HepG2 (cell line): Measurements from ENCODE around the gene PAPOLA. TPM values are rescaled to one million over a fixed set of nuclear protein-coding genes. Genes with fewer than 3 reads are reported as not detected.

Experiments used
- ATAC-seq: fragments of 200-7000 bp; cut with Tn5 transposase; 3 replicates; pipeline ENCODE4 v1.9.1; 2020; ENCODE audit warnings: mild to moderate bottlenecking, moderate library complexity
- BruUV-seq: library from RNA; stranded (reverse); fragments of 400-500 nt; replicated peaks from 2 replicates; lab custom pipeline; 2021; lab: Mats Ljungman, UMichigan
- CTCF ChIA-PET: fragments of 300-600 bp; formaldehyde crosslinking; extraction: SDS; loops from one replicate; lab custom pipeline; 2021; ENCODE audit warnings: low total read pairs, inconsistent platforms, low intra/inter-chr PET ratio; lab: Yijun Ruan, JAX
- POLR2A ChIA-PET: fragments of 350-600 bp; sonication (Branson Sonifier 250); formaldehyde crosslinking; loops from one replicate; lab custom pipeline; 2020; ENCODE audit warnings: antibody characterized with exemption, inconsistent platforms; lab: Yijun Ruan, JAX
- DNase-seq: peaks from one replicate; pipeline ENCODE4 v3.0.0-alpha.2; 2015; ENCODE audit warnings: low spot score
- FAIRE-seq: peaks from 3 replicates; lab custom pipeline; 2011; peaks lifted over from hg19 to GRCh38; lab: Jason Lieb, UNC
- H2AFZ ChIP-seq: one replicate; pipeline ENCODE4 v1.6.1; 2011; ENCODE audit warnings: low read length, inconsistent platforms
- H3K27ac ChIP-seq: fragments of 300-600 bp; 3 replicates; pipeline ENCODE4 v1.8.0; 2011; ENCODE audit warnings: mixed run types, mild to moderate bottlenecking, mixed read lengths, low read length, inconsistent platforms; ENCODE audit not compliant: insufficient read depth; ENCODE audit errors: extremely low read length
- H3K27me3 ChIP-seq, 2 experiments: fragments of 200-600 bp in 1 of 2; 2 replicates in 1 of 2; 3 replicates in 1 of 2; pipeline versions ENCODE4 v1.6.0 to v1.8.0; 2011; ENCODE audit warnings: low read length in 2 of 2, mild to moderate bottlenecking in 2 of 2, moderate library complexity in 2 of 2, inconsistent platforms in 1 of 2; ENCODE audit not compliant: insufficient read depth in 2 of 2, control insufficient read depth in 1 of 2
- H3K36me3 ChIP-seq, 2 experiments: fragments of 200-600 bp in 1 of 2; replicated peaks in 1 of 2; 2 replicates in 1 of 2; 3 replicates in 1 of 2; pipeline versions ENCODE4 v1.5.1 to v1.8.0; 2011; ENCODE audit warnings: low read length in 2 of 2, inconsistent platforms in 1 of 2; ENCODE audit not compliant: insufficient read depth in 2 of 2, control insufficient read depth in 1 of 2
- H3K4me1 ChIP-seq: 2 replicates; pipeline ENCODE4 v1.5.1; 2012; ENCODE audit warnings: low read length, inconsistent platforms; ENCODE audit not compliant: insufficient read depth
- H3K4me2 ChIP-seq: 2 replicates; pipeline ENCODE4 v1.6.0; 2011; ENCODE audit warnings: low read depth, low read length, inconsistent platforms
- H3K4me3 ChIP-seq, 3 experiments: fragments of 200-600 bp in 1 of 3; sonication (generic), shearing (Covaris generic) in 1 of 3; replicated peaks in 1 of 3; 2 replicates each; pipeline ENCODE4 v1.5.1; 2011 to 2016; ENCODE audit warnings: low read length in 3 of 3, inconsistent platforms in 2 of 3, low read depth in 2 of 3, mild to moderate bottlenecking in 2 of 3, control low read depth in 1 of 3, mixed read lengths in 1 of 3; ENCODE audit not compliant: insufficient read depth in 1 of 3
- H3K79me2 ChIP-seq: one replicate; pipeline ENCODE4 v1.6.1; 2011; ENCODE audit warnings: low read length, inconsistent platforms; ENCODE audit not compliant: insufficient read depth
- H3K9ac ChIP-seq: 2 replicates; pipeline ENCODE4 v1.6.0; 2011; ENCODE audit warnings: mild to moderate bottlenecking, low read depth, low read length, inconsistent platforms; ENCODE audit not compliant: insufficient read depth
- H3K9me3 ChIP-seq: 2 replicates; pipeline ENCODE4 v1.5.1; 2012; ENCODE audit warnings: mild to moderate bottlenecking, low read length
- H4K20me1 ChIP-seq: 2 replicates; pipeline ENCODE4 v1.6.0; 2011; ENCODE audit warnings: inconsistent platforms, mild to moderate bottlenecking, low read length, moderate library complexity; ENCODE audit not compliant: insufficient read depth
- EED ChIP-seq: sonication (generic); formaldehyde crosslinking; IDR thresholded peaks from 2 replicates; pipeline ENCODE4 v1.5.0; 2020; ENCODE audit warnings: mild to moderate bottlenecking, missing genetic modification reagents
- HNF4G ChIP-seq, 2 experiments: sonication (generic) in 1 of 2; formaldehyde crosslinking in 1 of 2; IDR thresholded peaks; 2 replicates each; pipeline versions ENCODE4 v1.4.0 to v1.6.1; 2011 to 2020; ENCODE audit warnings: borderline replicate concordance in 2 of 2, low read depth in 2 of 2, mild to moderate bottlenecking in 2 of 2, low read length in 1 of 2, missing genetic modification reagents in 1 of 2, moderate library complexity in 1 of 2
- KLF12 ChIP-seq: sonication (generic); formaldehyde crosslinking; IDR thresholded peaks from 2 replicates; pipeline ENCODE4 v1.4.0; 2020; ENCODE audit warnings: missing genetic modification reagents, borderline replicate concordance
- MIER3 ChIP-seq: IDR thresholded peaks from 2 replicates; pipeline ENCODE4 v1.6.1; 2016; ENCODE audit warnings: missing compliant biosample characterization, borderline replicate concordance
- RAD21 ChIP-seq: fragments of 450-650 bp; formaldehyde crosslinking; IDR thresholded peaks from 2 replicates; pipeline ENCODE4 v1.5.0; 2020; ENCODE audit warnings: mild to moderate bottlenecking
- RARG ChIP-seq: sonication (generic); formaldehyde crosslinking; IDR thresholded peaks from 2 replicates; pipeline ENCODE4 v1.4.0; 2020; ENCODE audit warnings: low read depth, mild to moderate bottlenecking, missing genetic modification reagents
- SIX1 ChIP-seq: sonication (generic); formaldehyde crosslinking; IDR thresholded peaks from 2 replicates; pipeline ENCODE4 v1.4.0; 2020; ENCODE audit warnings: missing genetic modification reagents, borderline replicate concordance
- SUZ12 ChIP-seq: fragments of 150-350 bp; IDR thresholded peaks from 2 replicates; pipeline ENCODE4 v1.6.1; 2014; ENCODE audit warnings: low read depth, low read length
- TAF1 ChIP-seq: sonication (generic); formaldehyde crosslinking; IDR thresholded peaks from 2 replicates; pipeline ENCODE4 v1.4.0; 2020; ENCODE audit warnings: missing genetic modification reagents
- ZFY ChIP-seq: sonication (generic); formaldehyde crosslinking; IDR thresholded peaks from 2 replicates; pipeline ENCODE4 v1.4.0; 2020; ENCODE audit warnings: missing genetic modification reagents
- ZNF264 ChIP-seq: sonication (generic); formaldehyde crosslinking; IDR thresholded peaks from 2 replicates; pipeline ENCODE4 v1.4.0; 2020; ENCODE audit warnings: missing genetic modification reagents
- ZNF343 ChIP-seq: sonication (generic); formaldehyde crosslinking; IDR thresholded peaks from 2 replicates; pipeline ENCODE4 v1.4.0; 2020; ENCODE audit warnings: mild to moderate bottlenecking, missing genetic modification reagents
- ZNF382 ChIP-seq: sonication (generic); formaldehyde crosslinking; IDR thresholded peaks from 2 replicates; pipeline ENCODE4 v1.5.0; 2020; ENCODE audit warnings: missing genetic modification reagents, mild to moderate bottlenecking, borderline replicate concordance
- ZNF570 ChIP-seq: sonication (generic); formaldehyde crosslinking; IDR thresholded peaks from 2 replicates; pipeline ENCODE4 v1.4.0; 2020; ENCODE audit warnings: mild to moderate bottlenecking, missing genetic modification reagents, borderline replicate concordance
- ZNF782 ChIP-seq: sonication (generic); formaldehyde crosslinking; IDR thresholded peaks from 2 replicates; pipeline ENCODE4 v1.4.0; 2020; ENCODE audit warnings: missing genetic modification reagents, mild to moderate bottlenecking, borderline replicate concordance
- ZSCAN30 ChIP-seq: sonication (generic); formaldehyde crosslinking; IDR thresholded peaks from 2 replicates; pipeline ENCODE4 v1.5.0; 2020; ENCODE audit warnings: mild to moderate bottlenecking, missing genetic modification reagents
- WGBS: methylation state at CpG from one replicate; pipeline ENCODE4 v1.1.6; 2017; ENCODE audit warnings: low lambda C conversion rate; 5-methylcytosine and 5-hydroxymethylcytosine counted together
- in situ Hi-C: cut with HindIII; loops from 2 replicates; pipeline ENCODE4 v1.10.0; 2017; ENCODE audit warnings: low pct_unique_long_range_greater_than_20kb; ENCODE audit not compliant: extremely low pct_ligation_motif_present
- intact Hi-C: fragments of 100-400 bp; cut with micrococcal nuclease; formaldehyde crosslinking; loops from one replicate; pipeline ENCODE4 v1.10.0; 2022; ENCODE audit not compliant: unreplicated experiment
- polyA plus RNA-seq, 8 experiments: library from polyadenylated mRNA; depleted of rRNA in 3 of 8; stranded (reverse) in 7 of 8; unstranded in 1 of 8; fragments of >200 nt; fragmentation: Illumina TruSeq in 4 of 8; extraction: Trizol in 4 of 8; gene quantifications; 2 replicates each; pipeline versions ENCODE4 v1.2.1 to v1.2.3, GENCODE V29; 2011 to 2016; ENCODE audit warnings: low read depth in 4 of 8, missing spikeins in 1 of 8, mixed read lengths in 1 of 8; ENCODE audit not compliant: insufficient read depth in 1 of 8
- total RNA-seq, 5 experiments: library from RNA; depleted of rRNA; stranded (reverse); fragments of >200 nt; fragmentation: Illumina TruSeq; extraction: Trizol; gene quantifications; 2 replicates each; pipeline ENCODE4 v1.2.3, GENCODE V29; 2016; ENCODE audit warnings: low read depth in 1 of 5
- TF ChIP-seq, protein P1 (sequence below): sonication (generic); formaldehyde crosslinking; IDR thresholded peaks from 2 replicates; pipeline ENCODE4 v1.8.0; 2022; ENCODE audit warnings: missing genetic modification reagents, low read depth, mild to moderate bottlenecking, borderline replicate concordance
- TF ChIP-seq, protein P2 (sequence below), 2 experiments: IDR thresholded peaks; 2 replicates each; pipeline ENCODE4 v1.6.1; 2011 to 2012; ENCODE audit warnings: low read length in 2 of 2, borderline replicate concordance in 1 of 2, low read depth in 1 of 2, mild to moderate bottlenecking in 1 of 2, moderate library complexity in 1 of 2
- TF ChIP-seq, protein P3 (sequence below): sonication (generic); formaldehyde crosslinking; IDR thresholded peaks from 2 replicates; pipeline ENCODE4 v1.4.0; 2020; ENCODE audit warnings: missing genetic modification reagents

Gene PAPOLA
- total and polyA plus RNA-seq, 2 of the 13 experiments (the other 11 are each of a cell fraction or from before 2014, with no cell fraction given) = 103 to 151 TPM

DNA sequence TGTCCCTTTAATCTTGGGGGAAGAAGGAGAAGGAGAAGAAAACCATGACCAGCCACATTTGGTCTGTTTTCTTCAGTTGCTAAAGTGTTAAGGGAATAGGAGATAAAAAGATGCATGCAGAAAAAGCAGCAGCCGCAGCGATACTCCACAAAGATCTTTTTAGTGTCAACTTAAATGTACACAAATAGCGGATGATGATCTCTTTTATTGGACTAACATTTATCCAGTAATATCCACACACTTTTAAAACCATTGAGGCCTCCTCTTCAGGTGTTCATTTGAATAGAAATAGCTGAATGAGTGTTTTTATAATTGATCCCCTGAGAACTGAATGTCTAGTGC, 83.5 kb downstream of the PAPOLA start (continued):
- TF ChIP-seq, protein P1, sequence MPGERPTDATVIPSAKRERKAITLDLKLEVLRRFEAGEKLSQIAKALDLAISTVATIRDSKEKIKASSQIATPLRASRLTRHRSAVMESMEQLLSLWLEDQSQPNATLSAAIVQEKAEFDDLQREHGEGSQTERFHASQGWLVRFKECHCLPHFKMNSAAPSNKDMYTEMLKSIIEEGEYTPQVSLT (CRISPR knock-in tag) = no peak
- no peak for TF ChIP-seq ZNF382 (CRISPR knock-in tag)
- no peak for TF ChIP-seq RAD21
- TF ChIP-seq ZNF264 (CRISPR knock-in tag) = no peak
- TF ChIP-seq KLF12 (CRISPR knock-in tag) = no peak
- TF ChIP-seq, all 625 proteins: peak for 0

DNA sequence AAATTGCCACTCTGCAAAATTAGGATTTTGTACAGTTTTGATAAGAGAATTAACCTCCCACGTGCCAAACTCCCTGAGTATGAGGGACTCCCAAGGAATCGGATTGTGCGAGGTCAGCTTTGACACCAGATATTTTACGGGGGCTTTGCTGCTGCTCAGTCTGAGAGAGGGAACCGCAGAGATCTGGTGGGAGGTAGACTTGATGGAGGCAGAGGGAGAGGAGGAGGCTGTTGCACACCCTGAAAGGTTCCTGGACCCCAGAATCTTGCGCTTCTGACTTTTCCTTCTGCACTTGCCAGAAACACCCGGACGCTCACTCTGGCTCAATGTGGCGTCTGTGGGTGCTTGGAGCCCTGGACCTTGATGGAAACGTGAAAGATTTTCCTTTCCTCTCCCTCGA, 83.9 kb downstream of the PAPOLA start:
- Histone ChIP-seq H3K4me3 (no peak overlapping the region), H3K79me2 (no peaks in the 10 kb centered on the region), H3K9ac (no peak overlapping the region), H3K4me1 (0 out of 2 replicates have a peak, but pooled peaks cover 4% of the 10 kb centered on the region), H3K27ac (no peak overlapping the region), H3K4me2 (no peak overlapping the region), H3K9me3 (no peaks in the 10 kb centered on the region), H3K36me3 (no peaks in the 10 kb centered on the region), H3K27me3 (peaks cover 0 to 12% of the 10 kb centered on the region in 2 experiments; a peak in 3 of 5 replicates), H2AFZ (no peak overlapping the region), H4K20me1 (no peaks in the 10 kb centered on the region)
- CTCF ChIA-PET = no interaction called here
- BruUV-seq = no TSS peak
- FAIRE-seq (no peak), ATAC-seq (no peak), DNase-seq (no peak)
- in situ Hi-C loops = loop anchor here (10.0 kb wide), 1 partner anchor 259 kb away; no protein-coding TSS in a partner anchor
- POLR2A ChIA-PET = no interaction called here
- WGBS = 48% methylated on average over 11 of the region's 11 CpGs
- intact Hi-C loops = no loop called here
- TF ChIP-seq ZSCAN30 (CRISPR knock-in tag) = no peak
- TF ChIP-seq, protein P2, sequence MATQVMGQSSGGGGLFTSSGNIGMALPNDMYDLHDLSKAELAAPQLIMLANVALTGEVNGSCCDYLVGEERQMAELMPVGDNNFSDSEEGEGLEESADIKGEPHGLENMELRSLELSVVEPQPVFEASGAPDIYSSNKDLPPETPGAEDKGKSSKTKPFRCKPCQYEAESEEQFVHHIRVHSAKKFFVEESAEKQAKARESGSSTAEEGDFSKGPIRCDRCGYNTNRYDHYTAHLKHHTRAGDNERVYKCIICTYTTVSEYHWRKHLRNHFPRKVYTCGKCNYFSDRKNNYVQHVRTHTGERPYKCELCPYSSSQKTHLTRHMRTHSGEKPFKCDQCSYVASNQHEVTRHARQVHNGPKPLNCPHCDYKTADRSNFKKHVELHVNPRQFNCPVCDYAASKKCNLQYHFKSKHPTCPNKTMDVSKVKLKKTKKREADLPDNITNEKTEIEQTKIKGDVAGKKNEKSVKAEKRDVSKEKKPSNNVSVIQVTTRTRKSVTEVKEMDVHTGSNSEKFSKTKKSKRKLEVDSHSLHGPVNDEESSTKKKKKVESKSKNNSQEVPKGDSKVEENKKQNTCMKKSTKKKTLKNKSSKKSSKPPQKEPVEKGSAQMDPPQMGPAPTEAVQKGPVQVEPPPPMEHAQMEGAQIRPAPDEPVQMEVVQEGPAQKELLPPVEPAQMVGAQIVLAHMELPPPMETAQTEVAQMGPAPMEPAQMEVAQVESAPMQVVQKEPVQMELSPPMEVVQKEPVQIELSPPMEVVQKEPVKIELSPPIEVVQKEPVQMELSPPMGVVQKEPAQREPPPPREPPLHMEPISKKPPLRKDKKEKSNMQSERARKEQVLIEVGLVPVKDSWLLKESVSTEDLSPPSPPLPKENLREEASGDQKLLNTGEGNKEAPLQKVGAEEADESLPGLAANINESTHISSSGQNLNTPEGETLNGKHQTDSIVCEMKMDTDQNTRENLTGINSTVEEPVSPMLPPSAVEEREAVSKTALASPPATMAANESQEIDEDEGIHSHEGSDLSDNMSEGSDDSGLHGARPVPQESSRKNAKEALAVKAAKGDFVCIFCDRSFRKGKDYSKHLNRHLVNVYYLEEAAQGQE (IDR thresholded peaks at IDR 0.05; ENCODE audit: borderline replicate concordance in 1 of 2, low read depth in 1 of 2, low read length in 2 of 2) = no peak
- no peak for TF ChIP-seq SIX1 (CRISPR knock-in tag)
- TF ChIP-seq SUZ12 = no peak
- no peak for TF ChIP-seq RARG (CRISPR knock-in tag)
- no peak for TF ChIP-seq ZNF782
- no peak for TF ChIP-seq EED
- no peak for TF ChIP-seq ZNF343
- no peak for TF ChIP-seq MIER3 (CRISPR knock-in tag)
- TF ChIP-seq ZFY (CRISPR knock-in tag) = no peak
- no peak for TF ChIP-seq TAF1 (CRISPR knock-in tag)
- no peak for TF ChIP-seq HNF4G (IDR thresholded peaks at IDR 0.05; ENCODE audit: borderline replicate concordance, low read depth, low read length)
- TF ChIP-seq HNF4G (CRISPR knock-in tag; IDR thresholded peaks at IDR 0.05; ENCODE audit: borderline replicate concordance, low read depth) = no peak
- TF ChIP-seq, protein P3, sequence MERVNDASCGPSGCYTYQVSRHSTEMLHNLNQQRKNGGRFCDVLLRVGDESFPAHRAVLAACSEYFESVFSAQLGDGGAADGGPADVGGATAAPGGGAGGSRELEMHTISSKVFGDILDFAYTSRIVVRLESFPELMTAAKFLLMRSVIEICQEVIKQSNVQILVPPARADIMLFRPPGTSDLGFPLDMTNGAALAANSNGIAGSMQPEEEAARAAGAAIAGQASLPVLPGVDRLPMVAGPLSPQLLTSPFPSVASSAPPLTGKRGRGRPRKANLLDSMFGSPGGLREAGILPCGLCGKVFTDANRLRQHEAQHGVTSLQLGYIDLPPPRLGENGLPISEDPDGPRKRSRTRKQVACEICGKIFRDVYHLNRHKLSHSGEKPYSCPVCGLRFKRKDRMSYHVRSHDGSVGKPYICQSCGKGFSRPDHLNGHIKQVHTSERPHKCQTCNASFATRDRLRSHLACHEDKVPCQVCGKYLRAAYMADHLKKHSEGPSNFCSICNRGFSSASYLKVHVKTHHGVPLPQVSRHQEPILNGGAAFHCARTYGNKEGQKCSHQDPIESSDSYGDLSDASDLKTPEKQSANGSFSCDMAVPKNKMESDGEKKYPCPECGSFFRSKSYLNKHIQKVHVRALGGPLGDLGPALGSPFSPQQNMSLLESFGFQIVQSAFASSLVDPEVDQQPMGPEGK (CRISPR knock-in tag) = no peak
- no peak for TF ChIP-seq ZNF570 (CRISPR knock-in tag)
